Stomach (tissue), 9 donors: ENCODE results near the gene PCNX1. TPM values are rescaled to one million over a fixed set of nuclear protein-coding genes. Genes with fewer than 3 reads are reported as not detected.

Experiments used
- DNase-seq, 2 donors: peaks; one replicate each; pipeline versions ENCODE4 v3.0.0 to v3.0.0-alpha.2; 2013 to 2019
- H3K27ac ChIP-seq, 5 donors: fragments of 200-600 bp in 4 of 5; sonication (generic) in 4 of 5; one replicate each; pipeline ENCODE4 v1.5.1; 2013 to 2019; ENCODE audit warnings: mild to moderate bottlenecking in 1 of 5, moderate library complexity in 1 of 5
- H3K27me3 ChIP-seq, 3 donors: fragments of 200-600 bp; sonication (generic); one replicate each; pipeline ENCODE4 v1.5.1; 2017 to 2019; ENCODE audit warnings: mixed run types in 1 of 3
- H3K36me3 ChIP-seq, 4 donors: fragments of 200-600 bp; sonication (generic); 1 replicate in 3 of 4; 2 replicates in 1 of 4; pipeline ENCODE4 v1.5.1; 2016 to 2019
- H3K4me1 ChIP-seq, 4 donors: fragments of 200-600 bp; sonication (generic); one replicate each; pipeline ENCODE4 v1.5.1; 2016 to 2019
- H3K4me3 ChIP-seq, 4 donors: fragments of 200-600 bp; sonication (generic) in 3 of 4; one replicate each; pipeline ENCODE4 v1.5.1; 2016 to 2019; ENCODE audit warnings: mild to moderate bottlenecking in 1 of 4
- H3K9me3 ChIP-seq, 4 donors: fragments of 200-600 bp; sonication (generic); one replicate each; pipeline ENCODE4 v1.5.1; 2016 to 2019
- CTCF ChIP-seq, 7 experiments: fragments of 450-650 bp in 4 of 7; fragments of 200-600 bp in 3 of 7; sonication (generic) in 3 of 7; IDR thresholded peaks; one replicate each; pipeline ENCODE4 v1.5.1; 2016 to 2019; ENCODE audit warnings: antibody characterized with exemption in 7 of 7, control low read depth in 2 of 7, mild to moderate bottlenecking in 1 of 7
- EP300 ChIP-seq: sonication (generic); formaldehyde crosslinking; IDR thresholded peaks from one replicate; pipeline ENCODE4 v1.6.1; 2017; ENCODE audit warnings: antibody characterized with exemption
- POLR2A ChIP-seq, 4 donors: fragments of 450-650 bp; IDR thresholded peaks; one replicate each; pipeline ENCODE4 v1.6.1; 2016; ENCODE audit warnings: antibody characterized with exemption in 4 of 4, control low read depth in 2 of 4, mild to moderate bottlenecking in 1 of 4, moderate library complexity in 1 of 4
- POLR2AphosphoS5 ChIP-seq, 3 donors: sonication (generic); formaldehyde crosslinking; IDR thresholded peaks; one replicate each; pipeline ENCODE4 v1.6.1; 2016; ENCODE audit warnings: antibody characterized with exemption in 3 of 3
- WGBS, 5 donors: extraction: QIAGEN DNeasy Blood & Tissue Kit in 3 of 5; methylation state at CpG; one replicate each; pipeline versions ENCODE4 v1.1.5 to v1.1.7; 2013 to 2018; 5-methylcytosine and 5-hydroxymethylcytosine counted together
- intact Hi-C: fragments of 100-400 bp; cut with DNase I; formaldehyde crosslinking; loops from one replicate; pipeline ENCODE4 v1.15.1; 2023; ENCODE audit warnings: low total_unique reads
- polyA plus RNA-seq, 3 donors: library from polyadenylated mRNA; stranded (reverse); fragments of 200-250 nt; gene quantifications; one replicate each; pipeline ENCODE4 v1.2.3, GENCODE V29; 2013
- total RNA-seq, 5 donors: library from RNA; depleted of rRNA; stranded (reverse); fragments of >200 nt; gene quantifications; one replicate each; pipeline versions ENCODE4 v1.1.0 to v1.2.3, GENCODE V29; 2014 to 2016
- donor health status: healthy with polysubstance abuse.
- donor health status: Bipolar disorder and iron deficiency.
- donor health status: healthy.

The PCNX1 gene
- total and polyA plus RNA-seq, 8 donors = 2.3 to 198 (median 43.6) TPM

- Histone ChIP-seq H3K9me3 (no peaks in the 10 kb centered on the region), H3K27me3 (no peaks in the 10 kb centered on the region), H3K27ac (no peak overlapping the region), H3K36me3 (no peaks in the 10 kb centered on the region), H3K4me1 (peaks cover 0 to 73% (median 33%) of the 10 kb centered on the region in 4 donors), H3K4me3 (no peak overlapping the region)
- no peak for DNase-seq
- intact Hi-C loops = no loop called here
- 79 to 91% (median 87%) methylated on average over 4 of the region's 4 CpGs for WGBS, 5 donors
- TF ChIP-seq POLR2A (IDR thresholded peaks at IDR 0.05) = no peak
- TF ChIP-seq CTCF (IDR thresholded peaks at IDR 0.05) = no peak
- TF ChIP-seq POLR2AphosphoS5 (IDR thresholded peaks at IDR 0.05) = no peak
- no peak for TF ChIP-seq EP300
Measured at GRCh38 chr14:70916799-70917198, 9.5 kb downstream of the PCNX1 start.

- intact Hi-C loops = no loop called here
- H3K36me3 ChIP-seq = no peaks in the 10 kb centered on the region
- H3K27me3 ChIP-seq = no peaks in the 10 kb centered on the region
- H3K4me3 ChIP-seq = no peak overlapping the region
- peaks cover 0 to 68% (median 30%) of the 10 kb centered on the region in 4 donors for H3K4me1 ChIP-seq
- DNase-seq = no peak
- H3K27ac ChIP-seq = no peak overlapping the region
- H3K9me3 ChIP-seq = no peaks in the 10 kb centered on the region
- TF ChIP-seq EP300 = no peak
- TF ChIP-seq CTCF (IDR thresholded peaks at IDR 0.05) = no peak
- no peak for TF ChIP-seq POLR2AphosphoS5 (IDR thresholded peaks at IDR 0.05)
- no peak for TF ChIP-seq POLR2A (IDR thresholded peaks at IDR 0.05)
- 70 to 88% (median 81%) methylated on average over 1 of the region's 1 CpG for WGBS, 5 donors
Measured at GRCh38 chr14:70917633-70918032, 10.4 kb downstream of the PCNX1 start.

- H3K27ac ChIP-seq = no peak overlapping the region
- no peaks in the 10 kb centered on the region for H3K36me3 ChIP-seq
- intact Hi-C loops = no loop called here
- H3K4me3 ChIP-seq = no peak overlapping the region
- 12 to 49% (median 34%) methylated on average over 3 of the region's 3 CpGs for WGBS, 5 donors
- TF ChIP-seq POLR2A (IDR thresholded peaks at IDR 0.05) = no peak
- TF ChIP-seq POLR2AphosphoS5 (IDR thresholded peaks at IDR 0.05) = no peak
- no peak for TF ChIP-seq EP300
- TF ChIP-seq CTCF (IDR thresholded peaks at IDR 0.05) = no peak
- peak in 1 of 2 donors; percentile 28 for DNase-seq
- H3K27me3 ChIP-seq = no peaks in the 10 kb centered on the region
- no peaks in the 10 kb centered on the region for H3K9me3 ChIP-seq
- H3K4me1 ChIP-seq = peaks cover 0 to 71% (median 26%) of the 10 kb centered on the region in 4 donors
Measured at GRCh38 chr14:70919774-70920173, 12.5 kb downstream of the PCNX1 start.

- H3K4me1 ChIP-seq = peaks cover 0 to 65% (median 23%) of the 10 kb centered on the region in 4 donors
- intact Hi-C loops = no loop called here
- 88 to 95% (median 94%) methylated on average over 1 of the region's 1 CpG for WGBS, 5 donors
Measured at GRCh38 chr14:70920608-70921007, 13.3 kb downstream of the PCNX1 start.

More at GRCh38 chr14:70920608-70921007, 13.3 kb downstream of the PCNX1 start:
- no peak overlapping the region for H3K4me3 ChIP-seq
- no peak overlapping the region for H3K27ac ChIP-seq
- H3K36me3 ChIP-seq = no peaks in the 10 kb centered on the region
- H3K27me3 ChIP-seq = no peaks in the 10 kb centered on the region
- no peaks in the 10 kb centered on the region for H3K9me3 ChIP-seq
- TF ChIP-seq POLR2AphosphoS5 (IDR thresholded peaks at IDR 0.05) = no peak
- no peak for TF ChIP-seq CTCF (IDR thresholded peaks at IDR 0.05)
- no peak for TF ChIP-seq EP300
- TF ChIP-seq POLR2A (IDR thresholded peaks at IDR 0.05) = no peak
- DNase-seq = no peak
